HG03045 (cell line): ENCODE data around the gene GLCCI1.
A peak's percentile ranks its signal among the peaks of the same experiment; 100 is the strongest.

ENCODE experiments used
- ATAC-seq: cut with Tn5 transposase; IDR thresholded peaks from one replicate; pipeline ENCODE4 v1.9.1; 2021; ENCODE audit warnings: mild to moderate bottlenecking, moderate library complexity; ENCODE audit not compliant: unreplicated experiment

GLCCI1 gene

GRCh38 chr7:8126601-8127167 lies 158.1 kb downstream of the GLCCI1 start:
- ATAC-seq: no peak

GRCh38 chr7:8128449-8129317 lies 160.1 kb downstream of the GLCCI1 start:
- ATAC-seq: no peak

GRCh38 chr7:8129318-8129659 lies 160.7 kb downstream of the GLCCI1 start:
- ATAC-seq: no peak

- no peak for ATAC-seq
Observed at GRCh38 chr7:8130663-8131062, 162.1 kb downstream of the GLCCI1 start.

GRCh38 chr7:8131694-8132605 lies 163.4 kb downstream of the GLCCI1 start:
- peak; percentile 43 for ATAC-seq

GRCh38 chr7:8133188-8133848 lies 164.7 kb downstream of the GLCCI1 start:
- ATAC-seq: no peak

- peak; percentile 74 for ATAC-seq
Observed at GRCh38 chr7:8134089-8134733, 165.6 kb downstream of the GLCCI1 start.

- no peak for ATAC-seq
Observed at GRCh38 chr7:8135417-8135816, 166.8 kb downstream of the GLCCI1 start.

- ATAC-seq: no peak
Observed at GRCh38 chr7:8136051-8136730, 167.6 kb downstream of the GLCCI1 start.
